Activated T-cell treated with anti-CD3 and anti-CD28 coated beads, Interleukin-2, amount 50 U/mL, for 4 hours (primary cell): ENCODE results near the gene CACNA1C. TPM values are rescaled to one million over a fixed set of nuclear protein-coding genes. Genes with fewer than 3 reads are reported as not detected.

Experiments
- ATAC-seq, 2 donors: fragments of 200-7000 bp; cut with Tn5 transposase; one replicate each; pipeline ENCODE4 v1.10.0; 2021
- DNase-seq: peaks from one replicate; pipeline ENCODE4 v3.0.0-alpha.2; 2020
- H3K27me3 Mint-ChIP-seq: one replicate; pipeline ENCODE4 v1.8.0; 2021; ENCODE audit warnings: low read depth, mixed read lengths
- H3K36me3 Mint-ChIP-seq: one replicate; pipeline ENCODE4 v1.8.0; 2022; ENCODE audit warnings: mixed read lengths; ENCODE audit not compliant: insufficient read depth
- H3K4me1 Mint-ChIP-seq: one replicate; pipeline ENCODE4 v1.8.0; 2021; ENCODE audit warnings: low read depth, mixed read lengths
- H3K4me3 Mint-ChIP-seq: one replicate; pipeline ENCODE4 v1.8.0; 2021; ENCODE audit warnings: mild to moderate bottlenecking, moderate library complexity, mixed read lengths
- H3K9me3 Mint-ChIP-seq: one replicate; pipeline ENCODE4 v1.8.0; 2021; ENCODE audit warnings: mixed read lengths
- total RNA-seq, 3 donors: library from RNA; stranded (reverse); gene quantifications; one replicate each; pipeline ENCODE4 v1.2.1, GENCODE V29; 2021

CACNA1C gene
- total RNA-seq, 3 donors from 2014 or later = 0.03 to 0.08 (median 0.03) TPM

GRCh38 chr12:2343681-2344080 is 290.9 kb downstream of the CACNA1C start:
- Mint-ChIP-seq H3K4me1 (no peaks in the 10 kb centered on the region), H3K4me3 (no peak overlapping the region), H3K9me3 (no peaks in the 10 kb centered on the region), H3K27me3 (no peaks in the 10 kb centered on the region), H3K36me3 (no peaks in the 10 kb centered on the region)
- DNase-seq (no peak), ATAC-seq (no peak)

- H3K9me3 Mint-ChIP-seq = no peaks in the 10 kb centered on the region
- DNase-seq = no peak
- H3K4me3 Mint-ChIP-seq = no peak overlapping the region
- no peaks in the 10 kb centered on the region for H3K4me1 Mint-ChIP-seq
- no peak for ATAC-seq
- H3K36me3 Mint-ChIP-seq = no peaks in the 10 kb centered on the region
- H3K27me3 Mint-ChIP-seq = no peaks in the 10 kb centered on the region
Observed at GRCh38 chr12:2344476-2344875, 291.7 kb downstream of the CACNA1C start.

- Mint-ChIP-seq H3K4me1 (no peaks in the 10 kb centered on the region), H3K27me3 (no peaks in the 10 kb centered on the region)
- ATAC-seq = no peak
Observed at GRCh38 chr12:2344885-2345284, 292.1 kb downstream of the CACNA1C start.

GRCh38 chr12:2345902-2346301 is 293.1 kb downstream of the CACNA1C start:
- no peak for ATAC-seq
- no peaks in the 10 kb centered on the region for H3K36me3 Mint-ChIP-seq

More at GRCh38 chr12:2344885-2345284, 292.1 kb downstream of the CACNA1C start:
- Mint-ChIP-seq H3K9me3 (no peaks in the 10 kb centered on the region), H3K36me3 (no peaks in the 10 kb centered on the region), H3K4me3 (no peak overlapping the region)
- DNase-seq = no peak

GRCh38 chr12:2346416-2346815 is 293.6 kb downstream of the CACNA1C start:
- no peaks in the 10 kb centered on the region for H3K9me3 Mint-ChIP-seq
- no peaks in the 10 kb centered on the region for H3K36me3 Mint-ChIP-seq
- DNase-seq (no peak), ATAC-seq (no peak)
- H3K27me3 Mint-ChIP-seq = no peaks in the 10 kb centered on the region
- no peaks in the 10 kb centered on the region for H3K4me1 Mint-ChIP-seq
- H3K4me3 Mint-ChIP-seq = no peak overlapping the region

More at GRCh38 chr12:2345902-2346301, 293.1 kb downstream of the CACNA1C start:
- no peaks in the 10 kb centered on the region for H3K27me3 Mint-ChIP-seq
- no peaks in the 10 kb centered on the region for H3K9me3 Mint-ChIP-seq
- H3K4me1 Mint-ChIP-seq = no peaks in the 10 kb centered on the region
- H3K4me3 Mint-ChIP-seq = no peak overlapping the region
- DNase-seq = no peak

GRCh38 chr12:2347137-2347843 is 294.5 kb downstream of the CACNA1C start:
- Mint-ChIP-seq H3K4me1 (no peaks in the 10 kb centered on the region), H3K9me3 (no peaks in the 10 kb centered on the region), H3K4me3 (no peak overlapping the region), H3K36me3 (no peaks in the 10 kb centered on the region), H3K27me3 (no peaks in the 10 kb centered on the region)
- ATAC-seq (no peak), DNase-seq (no peak)

GRCh38 chr12:2347844-2348481 is 295.2 kb downstream of the CACNA1C start:
- Mint-ChIP-seq H3K36me3 (no peaks in the 10 kb centered on the region), H3K4me3 (no peak overlapping the region), H3K4me1 (no peaks in the 10 kb centered on the region), H3K9me3 (no peaks in the 10 kb centered on the region), H3K27me3 (peaks cover 3% of the 10 kb centered on the region)
- ATAC-seq (no peak), DNase-seq (no peak)

- ATAC-seq = no peak
- Mint-ChIP-seq H3K27me3 (peaks cover 4% of the 10 kb centered on the region), H3K9me3 (no peaks in the 10 kb centered on the region), H3K36me3 (no peaks in the 10 kb centered on the region), H3K4me3 (no peak overlapping the region), H3K4me1 (no peaks in the 10 kb centered on the region)
- DNase-seq = no peak
Observed at GRCh38 chr12:2348482-2348852, 295.7 kb downstream of the CACNA1C start.

- H3K27me3 Mint-ChIP-seq = peaks cover 8% of the 10 kb centered on the region
- no peaks in the 10 kb centered on the region for H3K36me3 Mint-ChIP-seq
- H3K4me3 Mint-ChIP-seq = no peak overlapping the region
- DNase-seq (no peak), ATAC-seq (no peak)
- no peaks in the 10 kb centered on the region for H3K9me3 Mint-ChIP-seq
- no peaks in the 10 kb centered on the region for H3K4me1 Mint-ChIP-seq
Observed at GRCh38 chr12:2351161-2351560, 298.4 kb downstream of the CACNA1C start.

- Mint-ChIP-seq H3K4me3 (no peak overlapping the region), H3K36me3 (no peaks in the 10 kb centered on the region), H3K27me3 (peaks cover 8% of the 10 kb centered on the region), H3K9me3 (no peaks in the 10 kb centered on the region), H3K4me1 (no peaks in the 10 kb centered on the region)
- DNase-seq = no peak
- no peak for ATAC-seq
Observed at GRCh38 chr12:2352203-2352602, 299.4 kb downstream of the CACNA1C start.

GRCh38 chr12:2353281-2353680 is 300.5 kb downstream of the CACNA1C start:
- H3K27me3 Mint-ChIP-seq = peaks cover 8% of the 10 kb centered on the region
- ATAC-seq (no peak), DNase-seq (no peak)
- H3K9me3 Mint-ChIP-seq = no peaks in the 10 kb centered on the region
- peaks cover 4% of the 10 kb centered on the region for H3K4me1 Mint-ChIP-seq
- H3K36me3 Mint-ChIP-seq = no peaks in the 10 kb centered on the region
- no peak overlapping the region for H3K4me3 Mint-ChIP-seq

GRCh38 chr12:2353691-2354090 is 300.9 kb downstream of the CACNA1C start:
- Mint-ChIP-seq H3K9me3 (no peaks in the 10 kb centered on the region), H3K27me3 (peaks cover 8% of the 10 kb centered on the region), H3K4me3 (no peak overlapping the region), H3K36me3 (no peaks in the 10 kb centered on the region), H3K4me1 (peaks cover 7% of the 10 kb centered on the region)
- no peak for DNase-seq
- no peak for ATAC-seq

- H3K4me3 Mint-ChIP-seq = no peak overlapping the region
- DNase-seq = no peak
Observed at GRCh38 chr12:2354151-2354991, 301.6 kb downstream of the CACNA1C start.

GRCh38 chr12:2355198-2355597 is 302.4 kb downstream of the CACNA1C start:
- DNase-seq (no peak), ATAC-seq (no peak)
- no peaks in the 10 kb centered on the region for H3K9me3 Mint-ChIP-seq
- H3K36me3 Mint-ChIP-seq = no peaks in the 10 kb centered on the region
- H3K4me3 Mint-ChIP-seq = no peak overlapping the region
- H3K4me1 Mint-ChIP-seq = peaks cover 11% of the 10 kb centered on the region
- H3K27me3 Mint-ChIP-seq = peaks cover 9% of the 10 kb centered on the region

More at GRCh38 chr12:2354151-2354991, 301.6 kb downstream of the CACNA1C start:
- Mint-ChIP-seq H3K9me3 (no peaks in the 10 kb centered on the region), H3K4me1 (peaks cover 11% of the 10 kb centered on the region), H3K36me3 (no peaks in the 10 kb centered on the region), H3K27me3 (peaks cover 8% of the 10 kb centered on the region)
- no peak for ATAC-seq
